KBM-7 (cell line): ENCODE data around the gene PDCD1.

Experiments
- DNase-seq: peaks from one replicate; pipeline ENCODE4 v3.0.0-alpha.2; 2015
- in situ Hi-C: fragments of 300-500 bp; cut with MboI; formaldehyde crosslinking; loops from 2 replicates; pipeline ENCODE4 v1.14.3; 2020; ENCODE audit warnings: low sequenced_read_pairs, low pct_unique_long_range_greater_than_20kb, mixed read lengths

PDCD1 gene

GRCh38 chr2:241868661-241869081 lies 10.0 kb upstream of the PDCD1 start:
- in situ Hi-C loops = no loop called here
- no peak for DNase-seq

GRCh38 chr2:241867776-241868420 lies 9.2 kb upstream of the PDCD1 start:
- in situ Hi-C loops = no loop called here
- no peak for DNase-seq

- in situ Hi-C loops = no loop called here
- no peak for DNase-seq
Observed at GRCh38 chr2:241866790-241867645, 8.3 kb upstream of the PDCD1 start.

GRCh38 chr2:241865957-241866789 lies 7.5 kb upstream of the PDCD1 start:
- in situ Hi-C loops = no loop called here
- DNase-seq = no peak

GRCh38 chr2:241865416-241865956 lies 6.8 kb upstream of the PDCD1 start:
- no peak for DNase-seq
- in situ Hi-C loops = no loop called here

- no peak for DNase-seq
- in situ Hi-C loops = no loop called here
Observed at GRCh38 chr2:241864850-241865213, 6.1 kb upstream of the PDCD1 start.

GRCh38 chr2:241864168-241864849 lies 5.6 kb upstream of the PDCD1 start:
- in situ Hi-C loops = no loop called here
- DNase-seq = no peak

- peak; percentile 25 for DNase-seq
- in situ Hi-C loops = no loop called here
Observed at GRCh38 chr2:241863536-241863954, 4.9 kb upstream of the PDCD1 start.

- in situ Hi-C loops = no loop called here
- no peak for DNase-seq
Observed at GRCh38 chr2:241862775-241863535, 4.3 kb upstream of the PDCD1 start.

GRCh38 chr2:241862093-241862492 lies 3.4 kb upstream of the PDCD1 start:
- DNase-seq = no peak
- in situ Hi-C loops = no loop called here

GRCh38 chr2:241861264-241861663 lies 2.6 kb upstream of the PDCD1 start:
- no peak for DNase-seq
- in situ Hi-C loops = no loop called here

- no peak for DNase-seq
- in situ Hi-C loops = no loop called here
Observed at GRCh38 chr2:241860184-241861078, 1.7 kb upstream of the PDCD1 start.

- DNase-seq = no peak
- in situ Hi-C loops = no loop called here
Observed at GRCh38 chr2:241859436-241860183, 916 bp upstream of the PDCD1 start.

- no peak for DNase-seq
- in situ Hi-C loops = no loop called here
Observed at GRCh38 chr2:241859017-241859435, 332 bp upstream of the PDCD1 start.

GRCh38 chr2:241857572-241858121 lies 1.0 kb downstream of the PDCD1 start:
- in situ Hi-C loops = no loop called here

GRCh38 chr2:241857041-241857541 lies 1.6 kb downstream of the PDCD1 start:
- in situ Hi-C loops = no loop called here
- no peak for DNase-seq

More at GRCh38 chr2:241857572-241858121, 1.0 kb downstream of the PDCD1 start:
- no peak for DNase-seq
